GM21381 (cell line): ENCODE data around the gene CDCA4.
A peak's percentile ranks its signal among the peaks of the same experiment; 100 is the strongest.
"Not testable (repeated sequence)": the region's sequence is repeated elsewhere in the genome, so short reads cannot be mapped to it uniquely, and the experiment has no call there.

ENCODE experiments used
- ATAC-seq: cut with Tn5 transposase; IDR thresholded peaks from one replicate; pipeline ENCODE4 v1.9.1; 2021; ENCODE audit warnings: mild to moderate bottlenecking, moderate library complexity; ENCODE audit not compliant: unreplicated experiment

The CDCA4 gene

DNA sequence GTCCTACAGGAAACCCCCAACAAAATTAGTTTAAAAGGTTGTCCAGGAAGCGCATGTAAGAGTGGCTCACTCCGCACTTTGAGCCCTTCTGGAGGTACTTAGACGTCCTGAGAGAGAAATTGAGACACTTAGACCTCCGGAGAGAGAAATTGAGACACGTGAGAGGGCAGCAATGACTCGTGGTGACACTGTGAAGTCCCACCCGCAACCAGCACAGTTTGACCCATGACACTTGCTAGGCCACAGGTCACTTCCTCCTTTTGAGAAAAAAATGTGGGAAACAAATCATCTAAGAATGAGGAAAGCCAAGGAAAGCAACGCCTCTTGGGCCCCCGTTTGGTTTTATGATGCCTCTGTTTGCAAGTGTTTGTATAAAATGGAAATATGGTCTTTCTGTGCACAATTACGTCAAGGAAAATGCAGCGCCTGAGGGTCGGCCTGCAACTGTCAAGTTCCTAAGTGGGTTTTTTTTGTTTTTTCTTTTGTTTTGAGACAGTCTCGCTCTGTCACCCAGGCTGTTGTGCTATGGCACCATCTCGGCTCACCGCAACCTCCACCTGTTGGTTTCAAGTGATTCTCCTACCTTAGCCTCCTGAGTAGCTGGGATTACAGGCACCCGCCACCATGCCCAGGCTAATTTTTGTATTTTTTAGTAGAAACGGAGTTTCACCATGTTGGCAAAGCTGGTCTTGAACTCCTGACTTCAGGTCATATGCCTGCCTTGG, 13.6 kb upstream of the CDCA4 start:
- no peak for ATAC-seq

DNA sequence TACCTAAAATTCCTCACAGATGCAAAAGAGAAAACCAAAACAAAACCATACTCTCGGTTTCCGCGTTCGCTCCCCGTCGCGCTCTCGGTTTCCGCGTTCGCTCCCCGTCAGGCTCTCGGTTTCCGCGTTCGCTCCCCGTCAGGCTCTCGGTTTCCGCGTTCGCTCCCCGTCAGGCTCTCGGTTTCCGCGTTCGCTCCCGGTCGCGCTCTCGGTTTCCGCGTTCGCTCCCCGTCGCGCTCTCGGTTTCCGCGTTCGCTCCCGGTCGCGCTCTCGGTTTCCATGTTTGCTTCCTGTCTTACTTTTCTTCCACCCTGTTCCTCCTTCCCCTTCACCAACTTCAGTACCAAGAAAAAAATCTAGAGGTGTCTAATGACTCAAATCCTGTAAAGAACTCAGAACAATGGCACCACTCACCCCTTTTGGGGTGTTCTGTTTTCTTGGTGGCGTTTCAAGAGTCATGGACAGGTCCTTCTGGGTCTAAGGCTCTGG, 12.6 kb upstream of the CDCA4 start:
- ATAC-seq = not testable (repeated sequence)

DNA sequence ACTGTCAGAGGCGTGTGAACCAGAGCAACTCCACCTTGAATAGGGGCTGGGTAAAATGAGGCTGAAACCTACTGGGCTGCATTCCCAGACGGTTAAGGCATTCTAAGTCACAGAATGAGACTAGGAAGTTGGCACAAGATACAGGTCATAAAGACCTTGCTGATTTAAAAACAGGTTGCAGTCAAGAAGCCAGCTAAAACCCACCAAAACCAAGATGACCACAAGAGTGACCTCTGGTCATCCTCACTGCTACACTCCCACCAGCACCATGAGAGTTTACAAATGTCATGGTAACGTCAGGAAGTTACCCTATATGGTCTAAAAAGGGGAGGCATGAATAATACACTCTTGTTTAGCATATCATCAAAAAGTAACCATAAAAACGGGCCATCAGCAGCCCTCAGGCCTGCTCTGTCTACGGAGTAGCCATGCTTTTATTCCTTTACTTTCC, 11.6 kb upstream of the CDCA4 start:
- ATAC-seq = not testable (repeated sequence)

DNA sequence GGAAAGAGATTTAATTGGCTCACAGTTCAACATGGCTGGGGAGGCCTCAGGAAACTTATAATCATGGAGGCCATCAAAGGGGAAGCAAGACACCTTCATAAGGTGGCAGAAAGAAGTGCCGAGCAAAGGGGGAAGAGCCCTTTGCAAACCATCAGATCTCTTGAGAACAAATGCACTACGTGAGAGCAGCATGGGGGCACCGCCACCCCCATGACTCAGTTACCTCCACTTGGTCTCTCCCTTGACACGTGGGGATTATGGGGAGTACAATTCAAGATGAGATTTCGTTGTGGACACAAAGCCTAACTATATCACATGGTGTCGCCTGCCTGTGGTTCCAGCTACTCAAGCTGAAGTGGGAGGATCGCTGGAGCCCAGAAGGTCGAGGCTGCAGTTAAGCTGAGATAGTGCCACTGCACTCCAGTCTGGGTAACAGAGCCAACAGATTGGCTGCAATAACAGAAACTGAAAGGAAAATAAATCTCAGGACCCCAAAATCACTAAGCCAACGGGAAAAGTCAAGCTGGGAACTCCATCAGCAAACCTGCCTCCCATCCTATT, 10.0 kb upstream of the CDCA4 start:
- no peak for ATAC-seq

DNA sequence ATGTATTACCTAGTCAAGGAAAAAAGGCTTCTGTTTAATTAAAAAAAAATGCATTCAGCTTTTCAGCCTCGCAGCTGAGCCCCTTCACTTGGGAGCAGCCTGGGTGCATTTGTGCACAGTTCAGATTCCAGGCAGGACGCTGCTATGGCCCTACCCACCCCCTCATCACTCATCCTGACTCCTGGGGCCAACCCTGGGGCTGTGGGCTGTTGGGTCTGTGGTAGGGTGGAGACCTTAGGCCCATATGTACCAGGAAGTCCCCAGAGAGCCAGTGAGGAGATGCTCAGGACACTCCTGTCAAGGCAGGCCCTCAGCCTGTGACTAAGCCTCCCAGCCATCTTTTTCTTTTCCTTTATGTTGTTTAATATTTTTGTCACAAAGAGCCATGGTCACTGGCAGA, 9.3 kb upstream of the CDCA4 start:
- no peak for ATAC-seq

DNA sequence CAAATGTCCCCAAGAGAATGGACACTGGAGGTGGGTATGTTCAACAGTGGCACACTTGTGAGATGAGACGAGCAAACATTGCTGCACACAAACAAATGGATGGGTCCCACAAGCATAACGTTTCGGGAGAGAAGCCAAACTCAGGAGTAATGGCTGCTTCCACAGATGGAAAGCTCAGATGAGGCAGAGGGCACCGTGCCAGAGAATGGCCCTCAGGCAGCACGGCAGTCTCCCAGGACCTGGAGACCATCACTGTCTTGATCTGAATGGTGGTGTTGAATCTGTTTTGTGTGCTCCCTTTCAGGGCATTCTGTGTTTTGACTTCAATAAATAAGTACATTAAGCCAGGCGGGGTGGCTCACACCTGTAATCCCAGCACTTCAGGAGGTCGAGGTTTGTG, 8.5 kb upstream of the CDCA4 start:
- ATAC-seq = no peak

DNA sequence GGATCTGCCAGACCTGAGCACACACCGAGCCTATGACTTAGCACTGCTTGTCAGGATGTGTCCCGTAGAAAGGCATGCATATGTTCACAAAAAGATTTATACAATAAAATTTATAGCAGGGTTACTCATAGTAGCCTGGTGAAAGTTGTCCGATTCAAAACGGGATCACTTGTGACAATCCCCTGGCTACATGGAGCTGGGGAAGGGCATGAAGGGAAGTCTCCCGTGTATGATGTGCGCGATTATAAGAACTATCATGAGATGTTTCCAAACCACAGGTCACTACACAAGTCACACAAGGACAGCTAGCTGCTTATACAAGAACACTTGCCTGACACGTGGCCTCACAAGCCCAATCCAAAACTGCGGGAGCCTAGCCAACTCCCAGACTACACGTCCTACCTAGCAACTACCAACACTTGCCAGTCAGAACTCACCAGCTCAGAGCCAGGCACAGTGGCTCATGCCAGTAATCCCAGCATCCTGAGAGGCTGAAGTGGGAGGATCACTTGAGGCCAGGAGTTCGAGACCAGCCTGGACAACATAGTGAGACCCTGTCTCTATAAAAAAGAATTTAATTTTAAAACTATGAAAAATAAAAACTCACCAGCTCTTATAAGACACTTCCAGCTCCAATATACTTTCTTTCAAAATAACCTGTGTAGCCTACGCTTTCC, 7.5 kb upstream of the CDCA4 start:
- ATAC-seq = no peak

DNA sequence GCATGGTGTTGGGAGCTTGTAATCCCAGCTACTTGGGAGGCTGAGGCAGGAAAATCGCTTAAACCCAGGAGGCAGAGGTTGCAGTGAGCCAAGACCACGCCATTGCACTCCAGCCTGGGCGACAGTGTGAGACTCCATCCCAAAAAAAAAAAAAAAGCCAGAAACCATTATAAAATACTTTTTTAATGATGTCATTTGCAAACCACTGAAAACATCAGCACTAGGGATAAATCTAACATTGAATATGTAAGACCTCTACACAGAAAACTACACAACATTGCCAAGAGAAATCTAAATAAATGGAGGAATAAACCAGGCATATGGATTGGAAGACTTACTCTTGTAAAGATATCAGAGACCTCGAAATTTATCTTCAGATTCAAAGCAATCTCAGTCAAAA, 6.8 kb upstream of the CDCA4 start:
- not testable (repeated sequence) for ATAC-seq

DNA sequence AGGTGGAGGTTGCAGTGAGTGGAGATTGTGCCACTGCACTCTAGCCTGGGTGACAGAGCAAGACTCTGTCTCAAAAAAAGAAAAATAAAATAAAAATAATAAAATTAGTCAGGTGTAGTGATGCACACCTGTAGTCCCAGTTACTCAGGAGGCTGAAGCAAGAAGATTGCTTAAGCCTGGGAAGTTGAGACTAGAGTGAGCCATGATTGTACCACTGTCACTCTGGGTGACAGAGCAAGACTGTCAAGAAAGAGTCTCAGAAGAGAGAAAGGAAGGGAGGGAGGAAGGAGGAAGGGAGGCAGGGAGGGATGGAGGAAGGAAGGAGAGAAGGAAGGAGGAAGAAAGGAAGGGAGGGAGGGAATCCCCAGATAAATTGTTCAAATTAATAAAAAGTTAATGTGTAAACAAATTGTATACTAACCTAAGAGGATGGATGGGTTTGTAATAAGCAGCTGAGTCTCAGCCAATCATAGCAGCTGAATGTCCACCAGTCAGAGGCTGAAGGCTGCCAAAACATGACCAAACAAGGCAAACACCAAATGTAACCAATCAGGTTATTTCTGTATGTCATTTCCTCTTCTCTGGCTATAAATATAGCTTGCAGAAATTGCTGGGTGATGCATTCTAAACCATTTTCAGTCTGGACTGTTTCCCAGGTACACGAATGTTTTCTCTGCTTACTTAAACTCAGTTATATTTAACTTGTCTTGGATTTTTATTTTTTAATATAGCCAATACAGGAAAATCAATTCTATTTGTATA, 6.1 kb upstream of the CDCA4 start:
- ATAC-seq = no peak

DNA sequence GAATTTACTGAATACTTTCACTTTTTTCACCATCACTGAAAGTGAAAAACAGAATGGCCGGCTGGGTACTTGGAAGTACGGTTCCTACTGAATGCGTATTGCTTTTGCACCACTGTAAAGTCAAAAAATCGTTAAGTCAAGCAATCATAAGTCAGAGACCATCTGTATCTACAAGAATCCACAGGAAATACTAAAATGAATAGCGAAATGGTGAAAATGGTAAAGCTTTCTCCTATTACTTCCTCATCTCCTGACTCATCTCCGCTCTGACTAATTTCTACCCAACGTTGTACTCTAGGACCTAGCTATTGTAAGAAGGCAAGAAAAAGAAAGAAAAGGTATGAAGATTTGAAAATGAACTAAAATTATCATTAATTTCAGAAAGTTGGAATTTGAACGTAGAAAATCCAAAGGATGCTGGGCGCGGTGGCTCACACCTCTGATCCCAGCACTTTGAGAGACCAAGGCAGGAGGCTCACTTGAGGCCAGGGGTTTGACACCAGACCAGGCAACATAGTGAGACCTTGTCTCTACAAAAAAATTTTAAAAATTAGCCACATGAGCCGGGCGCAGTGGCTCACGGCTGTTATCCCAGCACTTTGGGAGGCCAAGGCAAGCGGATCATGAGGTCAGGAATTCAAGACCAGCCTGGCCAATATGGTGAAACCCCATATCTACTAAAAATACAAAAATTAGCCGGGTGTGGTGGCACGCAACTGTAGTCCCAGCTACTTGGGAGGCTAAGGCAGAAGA, 5.3 kb upstream of the CDCA4 start:
- ATAC-seq = no peak

DNA sequence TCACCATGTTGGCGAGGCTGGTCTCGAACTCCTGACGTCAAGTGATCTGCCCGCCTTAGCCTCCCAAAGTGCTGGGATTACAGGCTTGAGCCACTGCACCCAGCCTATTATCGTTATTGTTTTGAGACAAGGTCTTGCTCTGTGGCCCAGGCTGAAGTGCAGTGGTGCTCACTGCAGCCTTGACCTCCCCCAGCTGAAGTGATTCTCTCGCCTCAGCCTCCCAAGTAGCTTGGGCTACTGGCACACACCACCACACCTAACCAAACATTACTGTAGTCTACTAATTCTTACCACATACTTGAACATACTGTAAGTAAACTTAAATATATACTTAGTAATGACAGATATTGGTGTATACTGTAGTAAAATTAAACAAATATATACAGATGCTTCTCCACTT, 4.5 kb upstream of the CDCA4 start:
- no peak for ATAC-seq

DNA sequence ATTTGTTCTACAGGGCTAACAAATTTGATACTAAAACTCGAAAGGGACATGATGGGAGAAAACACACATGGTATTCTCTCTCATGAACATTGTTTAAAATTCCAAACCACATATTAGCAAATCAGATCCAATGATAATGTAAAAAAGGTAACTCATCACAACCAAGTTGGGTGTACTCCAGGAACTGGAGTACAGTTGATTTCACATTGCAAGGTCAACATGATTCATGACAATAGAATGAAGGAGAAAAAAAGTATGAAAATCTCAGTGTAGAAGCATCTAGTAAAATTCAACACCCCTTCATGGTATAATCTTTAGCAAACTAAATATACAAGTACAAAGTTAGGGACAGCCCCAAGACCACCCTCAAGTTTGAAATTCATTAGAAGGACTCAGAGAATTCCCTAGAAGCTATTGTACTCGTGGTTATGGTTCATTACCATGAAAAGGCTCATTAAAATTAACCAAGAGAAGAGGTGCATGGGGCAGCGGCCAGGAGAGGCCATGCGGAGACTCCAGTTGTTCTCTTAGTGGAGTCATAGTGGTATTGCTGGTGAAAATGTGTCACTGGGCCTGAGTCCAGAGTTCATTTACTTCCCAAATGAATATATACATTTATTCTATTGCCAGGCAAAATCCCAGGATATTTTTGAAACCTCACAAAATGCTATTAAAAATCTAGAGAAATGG, 3.1 kb upstream of the CDCA4 start:
- no peak for ATAC-seq

DNA sequence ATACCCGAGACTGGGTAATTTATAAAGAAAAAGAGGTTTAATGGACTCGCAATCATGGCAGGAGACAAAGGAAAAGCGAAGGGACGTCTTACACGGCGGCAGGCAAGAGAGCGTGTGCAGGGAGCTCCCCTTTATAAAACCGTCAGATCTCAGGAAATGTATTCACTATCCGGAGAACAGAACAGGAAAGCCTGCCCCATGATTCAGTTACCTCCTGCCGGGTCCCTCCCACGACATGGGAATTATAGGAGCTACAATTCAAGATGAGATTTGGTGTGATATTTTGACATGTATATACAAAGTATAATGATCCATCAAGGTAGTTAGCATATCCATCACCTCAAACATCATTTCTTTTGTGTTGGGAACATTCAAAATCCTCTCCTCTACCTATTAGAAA, 2.3 kb upstream of the CDCA4 start:
- no peak for ATAC-seq

DNA sequence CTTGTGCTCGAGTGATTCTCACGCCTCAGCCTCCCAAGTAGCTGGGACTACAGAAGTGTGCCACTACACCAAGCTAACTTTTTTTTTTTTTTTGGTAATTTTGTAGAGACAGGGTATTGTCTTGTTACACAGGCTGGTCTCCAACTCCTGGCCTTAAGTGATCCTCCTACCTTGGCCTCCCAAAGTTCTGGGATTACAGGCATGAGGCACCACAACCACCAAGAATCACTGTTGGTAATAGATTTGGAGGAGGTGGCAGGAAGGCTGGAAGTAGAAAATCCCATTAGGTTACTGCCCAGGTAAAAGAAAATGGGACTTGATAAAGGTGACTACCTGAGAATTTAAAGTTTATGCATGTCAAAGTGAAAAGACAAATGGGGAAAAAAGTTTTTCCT, 1.4 kb upstream of the CDCA4 start:
- no peak for ATAC-seq

DNA sequence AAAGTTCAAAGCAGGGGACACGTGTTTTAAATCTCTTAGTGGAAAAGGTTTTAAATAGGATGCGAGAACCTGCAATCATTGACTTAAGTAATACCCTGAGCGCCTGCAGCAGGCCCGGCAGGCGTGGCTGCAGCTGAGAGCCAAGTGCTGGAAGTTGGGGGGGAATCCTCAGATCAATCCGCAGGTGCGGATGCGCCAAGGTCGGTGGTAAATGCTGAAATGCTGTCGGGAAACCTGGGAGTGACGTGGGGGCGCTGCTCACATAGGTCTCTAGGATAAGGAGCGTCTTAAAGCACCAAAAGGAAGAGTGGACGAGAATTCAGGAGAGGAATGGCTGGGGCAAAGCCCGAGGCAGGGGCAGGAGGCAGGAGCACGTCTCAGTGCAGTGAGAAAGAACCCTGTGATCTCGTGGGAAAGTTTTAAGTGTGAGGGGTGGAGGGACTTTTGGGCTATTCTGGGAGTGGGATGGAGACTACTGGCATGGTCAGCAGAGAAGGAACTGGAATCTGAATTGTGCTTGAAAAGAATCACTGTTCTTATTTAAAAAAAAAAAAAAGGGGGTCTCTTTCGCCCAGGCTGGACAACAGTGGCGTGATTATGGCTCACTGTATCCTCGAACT, 883 bp upstream of the CDCA4 start:
- ATAC-seq = no peak

DNA sequence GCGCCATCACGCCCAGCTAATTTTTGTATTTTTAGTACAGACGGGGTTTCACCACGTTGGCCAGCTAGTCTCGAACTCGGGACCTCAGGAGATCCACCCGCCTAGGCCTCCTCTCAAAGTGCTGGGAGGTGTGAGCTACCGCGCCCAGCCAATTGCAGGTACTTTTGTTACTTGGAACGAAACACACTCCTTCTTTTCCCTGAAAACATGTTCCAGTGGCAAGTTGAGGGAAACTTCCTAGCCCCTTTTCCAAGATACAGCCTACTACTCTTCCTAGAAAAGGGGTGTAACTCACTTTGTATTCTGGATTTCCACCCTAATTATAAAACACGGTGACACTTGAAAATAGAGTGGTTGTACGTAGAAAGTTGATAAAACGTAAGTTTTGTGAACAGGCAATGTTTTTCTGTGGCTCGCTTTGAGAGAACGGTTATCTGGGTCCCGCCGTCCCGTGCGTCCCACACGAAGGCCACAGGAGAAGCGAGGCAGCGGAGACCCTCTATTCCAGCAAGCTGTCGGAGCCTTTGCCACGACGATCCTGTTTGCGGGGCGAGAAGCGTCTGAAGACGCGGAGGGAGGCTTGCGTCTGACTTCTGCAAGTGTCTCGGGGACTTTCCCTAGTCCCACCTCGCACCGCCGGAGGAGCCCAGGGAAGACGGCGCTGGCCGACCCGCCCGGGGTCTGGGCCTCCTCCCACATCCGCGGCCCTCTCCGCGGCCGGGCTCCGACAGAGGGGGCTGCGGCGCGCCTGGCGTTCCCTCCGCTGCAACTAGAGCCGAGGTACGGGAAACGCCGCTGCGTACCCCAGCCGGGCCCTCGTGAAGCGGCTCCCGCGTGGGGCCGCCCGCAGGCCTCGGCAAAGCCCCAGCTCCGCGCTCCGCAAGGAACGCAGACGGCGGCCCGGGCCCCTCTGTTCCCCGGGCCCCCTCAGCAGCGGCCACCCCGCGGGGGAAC, 745 bp downstream of the CDCA4 start:
- peak; percentile 9 for ATAC-seq

DNA sequence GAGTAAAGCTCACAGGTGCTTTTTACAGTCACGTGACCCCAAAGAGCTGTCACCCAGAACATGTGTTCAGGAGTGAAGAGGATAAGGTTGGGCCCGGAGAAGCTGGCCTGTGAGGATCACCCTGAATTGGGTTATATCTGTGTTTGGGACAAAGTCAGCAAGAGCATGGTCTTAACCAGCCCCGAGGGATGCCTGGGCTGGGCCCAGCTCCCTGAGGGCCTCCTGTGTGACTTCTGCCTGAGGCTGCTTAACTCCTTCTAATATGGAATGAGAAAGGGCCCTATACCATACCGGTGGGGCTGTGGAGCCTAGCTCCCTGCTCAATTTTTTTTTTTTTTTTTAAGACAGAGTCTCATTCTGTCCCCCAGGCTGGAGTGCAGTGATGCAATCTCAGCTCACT, 2.5 kb downstream of the CDCA4 start:
- no peak for ATAC-seq

DNA sequence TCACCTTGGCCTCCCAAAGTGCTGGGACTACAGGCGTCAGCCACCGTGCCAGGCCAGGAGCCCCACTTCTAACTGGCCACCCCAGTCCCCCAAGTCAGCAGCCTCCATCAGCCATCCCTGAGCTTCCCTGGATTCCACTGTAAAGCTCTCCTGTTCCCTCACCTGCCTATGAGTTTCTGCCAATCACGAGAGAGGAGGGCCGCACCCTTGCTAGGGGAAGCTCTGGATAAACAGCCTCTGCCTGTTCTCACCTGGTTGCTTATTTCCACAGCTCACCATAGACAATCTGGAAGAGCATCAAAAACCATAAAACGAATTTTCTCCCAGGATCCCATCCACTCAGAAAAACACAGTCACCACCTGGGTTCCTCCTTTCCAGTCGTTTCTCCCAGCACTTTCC, 5.0 kb downstream of the CDCA4 start:
- ATAC-seq = no peak

DNA sequence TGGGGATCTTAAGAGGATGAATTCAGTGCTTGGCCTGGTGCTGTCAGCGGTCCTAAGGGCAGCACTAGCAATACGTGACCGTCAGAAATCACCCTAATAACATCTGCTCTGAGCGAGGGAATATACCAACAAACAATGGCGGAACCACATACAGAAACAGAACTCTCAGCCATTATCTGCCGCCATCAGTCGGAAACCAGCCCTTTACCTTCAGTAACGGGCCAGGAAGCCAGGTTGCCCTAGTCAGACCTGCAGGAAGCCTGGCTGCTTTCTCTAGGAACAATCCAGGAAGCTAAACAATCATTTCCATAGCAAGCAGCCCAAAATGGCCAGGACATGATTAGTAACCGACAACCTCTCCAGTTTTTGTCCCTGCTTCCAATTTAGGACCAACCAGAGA, 5.6 kb downstream of the CDCA4 start:
- no peak for ATAC-seq
